Retinal pigment epithelial cell (primary cell): Measurements from ENCODE around the gene FMN2.

Source experiments
- DNase-seq: peaks from one replicate; pipeline ENCODE4 v3.0.0-alpha.2; 2010; ENCODE audit warnings: low read depth
- H3K4me3 ChIP-seq: 2 replicates; pipeline ENCODE4 v1.5.1; 2011; ENCODE audit warnings: mild to moderate bottlenecking, low read length, control low read depth, moderate library complexity
- TF ChIP-seq, protein P1 (sequence below): conservative IDR thresholded peaks from 2 replicates; pipeline ENCODE4 v1.5.1; 2011; ENCODE audit warnings: low read depth, low read length, control low read depth, inconsistent platforms

FMN2 gene

GRCh38 chr1:240207073-240207709 is 115.5 kb downstream of the FMN2 start:
- DNase-seq = no peak
- TF ChIP-seq, protein P1, sequence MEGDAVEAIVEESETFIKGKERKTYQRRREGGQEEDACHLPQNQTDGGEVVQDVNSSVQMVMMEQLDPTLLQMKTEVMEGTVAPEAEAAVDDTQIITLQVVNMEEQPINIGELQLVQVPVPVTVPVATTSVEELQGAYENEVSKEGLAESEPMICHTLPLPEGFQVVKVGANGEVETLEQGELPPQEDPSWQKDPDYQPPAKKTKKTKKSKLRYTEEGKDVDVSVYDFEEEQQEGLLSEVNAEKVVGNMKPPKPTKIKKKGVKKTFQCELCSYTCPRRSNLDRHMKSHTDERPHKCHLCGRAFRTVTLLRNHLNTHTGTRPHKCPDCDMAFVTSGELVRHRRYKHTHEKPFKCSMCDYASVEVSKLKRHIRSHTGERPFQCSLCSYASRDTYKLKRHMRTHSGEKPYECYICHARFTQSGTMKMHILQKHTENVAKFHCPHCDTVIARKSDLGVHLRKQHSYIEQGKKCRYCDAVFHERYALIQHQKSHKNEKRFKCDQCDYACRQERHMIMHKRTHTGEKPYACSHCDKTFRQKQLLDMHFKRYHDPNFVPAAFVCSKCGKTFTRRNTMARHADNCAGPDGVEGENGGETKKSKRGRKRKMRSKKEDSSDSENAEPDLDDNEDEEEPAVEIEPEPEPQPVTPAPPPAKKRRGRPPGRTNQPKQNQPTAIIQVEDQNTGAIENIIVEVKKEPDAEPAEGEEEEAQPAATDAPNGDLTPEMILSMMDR = no peak
- no peak overlapping the region for H3K4me3 ChIP-seq

GRCh38 chr1:240210026-240210425 is 118.3 kb downstream of the FMN2 start:
- no peak for DNase-seq
- TF ChIP-seq, protein P1 = no peak
- no peak overlapping the region for H3K4me3 ChIP-seq

DNA sequence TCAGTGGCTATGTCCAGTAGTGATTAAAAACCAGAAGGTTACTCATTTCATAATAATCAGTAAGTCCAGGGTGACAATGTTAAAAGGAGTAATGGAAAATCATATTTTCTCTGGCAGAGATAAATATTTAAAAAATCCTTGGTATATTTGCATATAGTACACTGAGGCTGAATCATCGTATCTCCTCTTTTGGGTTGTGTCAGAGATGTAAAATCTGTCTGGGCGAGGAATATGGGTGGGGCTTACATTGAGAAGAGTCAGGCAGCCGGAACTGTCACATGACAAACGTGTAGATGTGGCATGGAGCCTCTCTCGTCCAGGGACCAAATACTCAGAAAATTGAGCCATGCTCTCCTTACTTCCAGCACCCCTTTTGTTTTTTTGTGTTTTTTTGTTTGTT is 120.9 kb downstream of the FMN2 start:
- no peak for DNase-seq

DNA sequence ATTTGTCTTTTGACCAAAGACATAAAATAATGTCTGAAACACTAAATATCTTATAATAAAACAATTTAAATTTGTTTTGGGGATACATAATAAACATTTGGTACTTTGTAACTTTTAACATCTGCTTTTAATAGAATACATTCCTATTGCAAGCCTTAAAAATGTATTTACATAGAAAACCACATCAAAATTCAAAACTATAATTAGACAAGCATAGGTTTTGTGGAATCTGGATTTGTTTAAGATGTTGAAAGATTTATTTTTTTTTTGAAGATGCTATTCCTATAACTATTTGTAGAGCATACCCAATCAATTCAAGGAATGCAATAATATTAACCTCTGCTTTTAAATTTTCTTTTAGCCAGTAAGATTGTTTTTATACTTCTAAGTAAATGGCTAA is 125.7 kb downstream of the FMN2 start:
- DNase-seq = no peak
- TF ChIP-seq, protein P1 = no peak
- H3K4me3 ChIP-seq = no peak overlapping the region

More for the DNA sequence above, 120.9 kb downstream of the FMN2 start:
- no peak overlapping the region for H3K4me3 ChIP-seq
- TF ChIP-seq, protein P1 = no peak

DNA sequence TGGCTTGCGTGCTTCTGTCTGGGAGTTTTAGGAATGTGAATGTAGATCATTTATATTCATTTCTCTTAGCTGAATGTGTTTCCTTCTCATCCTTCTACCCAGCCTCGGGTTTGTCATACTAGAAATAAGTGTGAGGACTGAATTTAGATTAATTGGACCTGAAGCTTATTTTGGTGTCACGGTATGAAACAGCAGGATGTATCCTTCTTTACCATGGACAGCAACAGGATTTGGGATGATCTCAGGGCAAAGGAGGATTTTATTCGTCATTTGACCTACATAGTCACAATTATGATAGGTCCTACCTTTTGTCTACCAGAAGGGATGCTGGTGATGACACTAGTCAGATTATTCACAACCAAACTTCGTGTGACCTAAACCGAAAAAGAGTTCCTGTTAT is 127.4 kb downstream of the FMN2 start:
- H3K4me3 ChIP-seq = no peak overlapping the region
- DNase-seq = no peak

GRCh38 chr1:240226102-240226501 is 134.4 kb downstream of the FMN2 start:
- TF ChIP-seq, protein P1 = no peak
- no peak for DNase-seq
- H3K4me3 ChIP-seq = no peak overlapping the region

More for the DNA sequence above, 127.4 kb downstream of the FMN2 start:
- TF ChIP-seq, protein P1 = no peak

GRCh38 chr1:240230816-240231215 is 139.1 kb downstream of the FMN2 start:
- TF ChIP-seq, protein P1 = no peak
- no peak overlapping the region for H3K4me3 ChIP-seq
- DNase-seq = no peak
